PC-3 (cell line): ENCODE data around the gene MYO18A. TPM values are rescaled to one million over a fixed set of nuclear protein-coding genes. Genes with fewer than 3 reads are reported as not detected.

Source experiments
- ATAC-seq: fragments of 200-7000 bp; cut with Tn5 transposase; 2 replicates; pipeline ENCODE4 v1.9.1; 2020; ENCODE audit warnings: mild to moderate bottlenecking, moderate library complexity
- BruUV-seq: library from RNA; stranded (reverse); fragments of 400-500 nt; replicated peaks from 2 replicates; lab custom pipeline; 2021; lab: Mats Ljungman, UMichigan
- CTCF ChIA-PET: fragments of 300-600 bp; sonication (Branson Sonifier 250); formaldehyde crosslinking; loops from one replicate; lab custom pipeline; 2022; ENCODE audit warnings: antibody characterized with exemption; lab: Charles Lee
- POLR2A ChIA-PET: fragments of 300-600 bp; sonication (Branson Sonifier 250); formaldehyde crosslinking; loops from one replicate; lab custom pipeline; 2022; ENCODE audit warnings: antibody characterized with exemption; ENCODE audit not compliant: unreplicated experiment; lab: Charles Lee
- DNase-seq: peaks from one replicate; pipeline ENCODE4 v3.0.0-alpha.2; 2015
- H2AFZ ChIP-seq: fragments of 300-600 bp; sonication (generic); 2 replicates; pipeline ENCODE4 v1.6.0; 2016; ENCODE audit warnings: antibody characterized with exemption, low read length
- H3F3A ChIP-seq: fragments of 300-600 bp; sonication (generic); one replicate; pipeline ENCODE4 v1.6.0; 2017; ENCODE audit warnings: antibody characterized with exemption, low read length, control low read depth, mild to moderate bottlenecking; ENCODE audit not compliant: unreplicated experiment
- H3K27ac ChIP-seq: fragments of 300-600 bp; sonication (generic); 2 replicates; pipeline ENCODE4 v1.5.1; 2016; ENCODE audit warnings: mild to moderate bottlenecking, low read length
- H3K27me3 ChIP-seq: fragments of 300-600 bp; sonication (generic); 2 replicates; pipeline ENCODE4 v1.6.1; 2016; ENCODE audit warnings: low read length, mixed read lengths
- H3K36me3 ChIP-seq: fragments of 300-600 bp; sonication (generic); 2 replicates; pipeline ENCODE4 v1.6.1; 2016; ENCODE audit warnings: low read depth, mixed run types, low read length, mixed read lengths
- H3K4me1 ChIP-seq: fragments of 300-600 bp; sonication (generic); 2 replicates; pipeline ENCODE4 v1.5.1; 2016; ENCODE audit warnings: low read length; ENCODE audit not compliant: insufficient read depth
- H3K4me2 ChIP-seq: fragments of 300-600 bp; sonication (generic); 2 replicates; pipeline ENCODE4 v1.6.0; 2016; ENCODE audit warnings: low read length
- H3K4me3 ChIP-seq: fragments of 300-600 bp; sonication (generic); 2 replicates; pipeline ENCODE4 v1.5.1; 2016; ENCODE audit warnings: mild to moderate bottlenecking, low read length, mixed read lengths
- H3K79me2 ChIP-seq: fragments of 300-600 bp; sonication (generic); 2 replicates; pipeline ENCODE4 v1.6.1; 2017; ENCODE audit warnings: low read length, mixed read lengths
- H3K9ac ChIP-seq: fragments of 300-600 bp; sonication (generic); 2 replicates; pipeline ENCODE4 v1.6.0; 2016; ENCODE audit warnings: mild to moderate bottlenecking, low read length
- H3K9me2 ChIP-seq: fragments of 300-600 bp; sonication (generic); replicated peaks from 2 replicates; pipeline ENCODE4 v1.6.1; 2016; ENCODE audit warnings: mixed run types, low read length, mixed read lengths
- H3K9me3 ChIP-seq: fragments of 300-600 bp; sonication (generic); 2 replicates; pipeline ENCODE4 v1.6.1; 2016; ENCODE audit warnings: low read length, mixed read lengths
- H4K20me1 ChIP-seq: fragments of 300-600 bp; sonication (generic); 2 replicates; pipeline ENCODE4 v1.6.1; 2016; ENCODE audit warnings: low read length, mixed read lengths
- CTCF ChIP-seq: fragments of 300-600 bp; sonication (generic); conservative IDR thresholded peaks from 2 replicates; pipeline ENCODE4 v1.5.1; 2017; ENCODE audit warnings: antibody characterized with exemption, low read depth, mild to moderate bottlenecking, low read length
- EZH2 ChIP-seq: fragments of 300-600 bp; sonication (generic); IDR thresholded peaks from one replicate; pipeline ENCODE4 v1.6.1; 2017; ENCODE audit warnings: antibody characterized with exemption, mild to moderate bottlenecking, low read length; ENCODE audit not compliant: unreplicated experiment
- EZH2phosphoT487 ChIP-seq: fragments of 300-600 bp; sonication (generic); IDR thresholded peaks from 2 replicates; pipeline ENCODE4 v1.6.1; 2018; ENCODE audit warnings: mild to moderate bottlenecking, antibody characterized with exemption, low read length, borderline replicate concordance
- intact Hi-C: fragments of 100-400 bp; cut with micrococcal nuclease; formaldehyde crosslinking; loops from 2 replicates; pipeline ENCODE4 v1.9.0; 2023
- total RNA-seq: library from RNA; depleted of rRNA; stranded (reverse); fragments of >200 nt; gene quantifications from 2 replicates; pipeline ENCODE4 v1.2.3, GENCODE V29; 2014

The MYO18A gene
- total RNA-seq, 1 experiment from 2014 or later: 28.0 TPM

- DNase-seq (no peak), ATAC-seq (no peak)
- H2AFZ ChIP-seq: no peak overlapping the region
- H3K9ac ChIP-seq: no peak overlapping the region
- no peaks in the 10 kb centered on the region for H3K36me3 ChIP-seq
- intact Hi-C loops: no loop called here
- ChIA-PET POLR2A (no interaction called here), CTCF (no interaction called here)
- no peaks in the 10 kb centered on the region for H3K9me2 ChIP-seq
- no peaks in the 10 kb centered on the region for H3K4me1 ChIP-seq
- TF ChIP-seq EZH2: no peak
- TF ChIP-seq CTCF: no peak
- no peak for TF ChIP-seq EZH2phosphoT487
- H3K79me2 ChIP-seq: no peaks in the 10 kb centered on the region
- no peak overlapping the region for H3K27ac ChIP-seq
- BruUV-seq: no TSS peak
- no peaks in the 10 kb centered on the region for H4K20me1 ChIP-seq
- no peaks in the 10 kb centered on the region for H3K9me3 ChIP-seq
- no peaks in the 10 kb centered on the region for H3K27me3 ChIP-seq
- H3K4me3 ChIP-seq: no peak overlapping the region
- H3K4me2 ChIP-seq: no peak overlapping the region
- H3F3A ChIP-seq: no peaks in the 10 kb centered on the region
Measured at GRCh38 chr17:29070781-29071180, 109.4 kb downstream of the MYO18A start.

DNA sequence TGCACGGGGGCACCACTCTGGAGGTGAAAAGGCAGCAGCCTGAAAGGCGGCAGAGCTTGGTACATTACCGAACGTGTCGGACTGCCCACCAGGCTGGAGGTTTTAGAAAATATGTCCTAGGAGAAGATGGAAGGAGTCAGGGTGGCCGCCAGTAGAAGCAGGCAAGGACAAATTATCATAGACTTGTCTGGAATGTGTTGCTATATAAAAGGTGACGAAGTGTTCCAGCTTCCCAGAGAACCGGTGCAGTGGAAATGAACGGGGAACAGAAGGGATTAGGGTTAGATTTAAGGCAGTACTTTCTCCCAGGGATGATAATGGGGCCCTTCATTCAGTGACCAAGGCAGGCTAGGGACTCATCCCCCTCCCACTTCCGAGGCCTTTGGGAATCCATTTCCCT, 109.9 kb downstream of the MYO18A start:
- Histone ChIP-seq H4K20me1 (no peaks in the 10 kb centered on the region), H3F3A (no peaks in the 10 kb centered on the region), H3K27ac (no peak overlapping the region), H2AFZ (no peak overlapping the region), H3K27me3 (no peaks in the 10 kb centered on the region), H3K4me3 (no peak overlapping the region), H3K9ac (no peak overlapping the region), H3K4me2 (no peak overlapping the region), H3K79me2 (no peaks in the 10 kb centered on the region), H3K9me3 (no peaks in the 10 kb centered on the region), H3K36me3 (no peaks in the 10 kb centered on the region), H3K4me1 (no peaks in the 10 kb centered on the region), H3K9me2 (no peaks in the 10 kb centered on the region)
- BruUV-seq: no TSS peak
- DNase-seq: no peak
- intact Hi-C loops: no loop called here
- CTCF ChIA-PET: no interaction called here
- no peak for ATAC-seq
- POLR2A ChIA-PET: no interaction called here
- TF ChIP-seq EZH2 (no peak), EZH2phosphoT487 (no peak), CTCF (no peak)

- CTCF ChIA-PET: no interaction called here
- Histone ChIP-seq H3K4me2 (no peak overlapping the region), H2AFZ (no peak overlapping the region), H3K9me2 (no peaks in the 10 kb centered on the region), H3K79me2 (no peaks in the 10 kb centered on the region), H3K36me3 (no peaks in the 10 kb centered on the region), H4K20me1 (no peaks in the 10 kb centered on the region), H3F3A (no peaks in the 10 kb centered on the region), H3K27ac (no peak overlapping the region), H3K27me3 (no peaks in the 10 kb centered on the region), H3K4me3 (no peak overlapping the region), H3K9ac (no peak overlapping the region), H3K4me1 (no peaks in the 10 kb centered on the region), H3K9me3 (no peaks in the 10 kb centered on the region)
- POLR2A ChIA-PET: no interaction called here
- intact Hi-C loops: no loop called here
- DNase-seq (no peak), ATAC-seq (no peak)
- TF ChIP-seq EZH2 (no peak), EZH2phosphoT487 (no peak), CTCF (no peak)
- no TSS peak for BruUV-seq
Measured at GRCh38 chr17:29069526-29070041, 110.6 kb downstream of the MYO18A start.
